Prostate gland (tissue), 2 donors: ENCODE data around the gene SLC25A1. TPM values are rescaled to one million over a fixed set of nuclear protein-coding genes. Genes with fewer than 3 reads are reported as not detected.
"Not testable (repeated sequence)": the region's sequence is repeated elsewhere in the genome, so short reads cannot be mapped to it uniquely, and the experiment has no call there.

Experiments
- DNase-seq: peaks from one replicate; pipeline ENCODE4 v3.0.0-alpha.2; 2019; ENCODE audit warnings: low spot score
- H3K27ac ChIP-seq, 2 donors: fragments of 200-600 bp; sonication (generic); 2 replicates each; pipeline ENCODE4 v1.5.1; 2017 to 2019
- H3K27me3 ChIP-seq: fragments of 200-600 bp; sonication (generic); replicated peaks from 2 replicates; pipeline ENCODE4 v1.5.1; 2019; ENCODE audit not compliant: insufficient read depth
- H3K36me3 ChIP-seq, 2 donors: fragments of 200-600 bp; sonication (generic); 1 replicate in 1 of 2; 2 replicates in 1 of 2; pipeline versions ENCODE4 v1.5.1 to v1.8.1; 2017 to 2019
- H3K4me1 ChIP-seq: fragments of 200-600 bp; sonication (generic); replicated peaks from 2 replicates; pipeline ENCODE4 v1.5.1; 2019
- H3K4me3 ChIP-seq, 2 donors: fragments of 200-600 bp; sonication (generic); 2 replicates each; pipeline ENCODE4 v1.5.1; 2017 to 2019
- H3K9me3 ChIP-seq: fragments of 200-600 bp; sonication (generic); 2 replicates; pipeline ENCODE4 v1.5.1; 2017
- POLR2A ChIP-seq: fragments of 450-650 bp; IDR thresholded peaks from one replicate; pipeline ENCODE4 v1.6.1; 2016; ENCODE audit warnings: antibody characterized with exemption, mild to moderate bottlenecking
- POLR2AphosphoS5 ChIP-seq: sonication (generic); formaldehyde crosslinking; IDR thresholded peaks from one replicate; pipeline ENCODE4 v1.6.1; 2017; ENCODE audit warnings: antibody characterized with exemption
- WGBS: methylation state at CpG from one replicate; pipeline ENCODE4 v1.1.5; 2018; 5-methylcytosine and 5-hydroxymethylcytosine counted together
- intact Hi-C: fragments of 100-400 bp; cut with DNase I; formaldehyde crosslinking; loops from one replicate; pipeline ENCODE4 v1.14.2; 2022
- total RNA-seq, 2 donors: library from RNA; depleted of rRNA; stranded (reverse); fragments of >200 nt; gene quantifications; one replicate each; pipeline ENCODE4 v1.1.0, GENCODE V29; 2016
- TF ChIP-seq, protein P1 (sequence below), 4 experiments: fragments of 200-600 bp in 2 of 4; fragments of 450-650 bp in 2 of 4; sonication (generic) in 2 of 4; IDR thresholded peaks; 1 replicate in 3 of 4; 2 replicates in 1 of 4; pipeline ENCODE4 v1.5.1; 2016 to 2019; ENCODE audit warnings: antibody characterized with exemption in 4 of 4, mild to moderate bottlenecking in 2 of 4, moderate library complexity in 2 of 4

Gene SLC25A1
- total RNA-seq, 2 donors from 2014 or later, result 79.1 to 113 TPM

DNA sequence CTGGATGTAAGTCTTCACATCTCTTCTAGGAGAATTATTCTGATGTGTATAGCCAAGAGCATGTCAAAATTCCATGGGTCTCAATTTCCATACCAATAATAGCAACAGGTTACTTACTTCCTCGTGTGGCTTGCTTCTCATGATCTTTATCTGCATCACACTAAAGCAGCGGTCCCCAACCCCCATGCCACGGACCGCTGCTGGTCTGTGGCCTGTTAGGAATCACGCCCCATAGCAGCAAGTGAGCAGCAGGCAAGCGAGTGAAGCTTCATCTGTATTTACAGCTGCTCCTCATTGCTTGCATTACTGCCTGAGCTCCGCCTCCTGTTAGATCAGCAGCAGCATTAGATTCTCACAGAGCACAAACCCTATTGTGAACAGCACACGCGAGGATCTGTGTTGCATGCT is 28.9 kb upstream of the SLC25A1 start:
- TF ChIP-seq POLR2AphosphoS5, result no peak
- no peak for TF ChIP-seq POLR2A
- TF ChIP-seq, protein P1, sequence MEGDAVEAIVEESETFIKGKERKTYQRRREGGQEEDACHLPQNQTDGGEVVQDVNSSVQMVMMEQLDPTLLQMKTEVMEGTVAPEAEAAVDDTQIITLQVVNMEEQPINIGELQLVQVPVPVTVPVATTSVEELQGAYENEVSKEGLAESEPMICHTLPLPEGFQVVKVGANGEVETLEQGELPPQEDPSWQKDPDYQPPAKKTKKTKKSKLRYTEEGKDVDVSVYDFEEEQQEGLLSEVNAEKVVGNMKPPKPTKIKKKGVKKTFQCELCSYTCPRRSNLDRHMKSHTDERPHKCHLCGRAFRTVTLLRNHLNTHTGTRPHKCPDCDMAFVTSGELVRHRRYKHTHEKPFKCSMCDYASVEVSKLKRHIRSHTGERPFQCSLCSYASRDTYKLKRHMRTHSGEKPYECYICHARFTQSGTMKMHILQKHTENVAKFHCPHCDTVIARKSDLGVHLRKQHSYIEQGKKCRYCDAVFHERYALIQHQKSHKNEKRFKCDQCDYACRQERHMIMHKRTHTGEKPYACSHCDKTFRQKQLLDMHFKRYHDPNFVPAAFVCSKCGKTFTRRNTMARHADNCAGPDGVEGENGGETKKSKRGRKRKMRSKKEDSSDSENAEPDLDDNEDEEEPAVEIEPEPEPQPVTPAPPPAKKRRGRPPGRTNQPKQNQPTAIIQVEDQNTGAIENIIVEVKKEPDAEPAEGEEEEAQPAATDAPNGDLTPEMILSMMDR (IDR thresholded peaks at IDR 0.05), result no peak
- no peak for DNase-seq
- Histone ChIP-seq H3K27me3 (no peaks in the 10 kb centered on the region), H3K36me3 (peaks cover 0 to 9% of the 10 kb centered on the region in 2 donors), H3K4me1 (no peaks in the 10 kb centered on the region), H3K27ac (no peak overlapping the region), H3K9me3 (no peaks in the 10 kb centered on the region), H3K4me3 (no peak overlapping the region)
- 74% methylated on average over 9 of the region's 9 CpGs for WGBS
- intact Hi-C loops, result no loop called here

DNA sequence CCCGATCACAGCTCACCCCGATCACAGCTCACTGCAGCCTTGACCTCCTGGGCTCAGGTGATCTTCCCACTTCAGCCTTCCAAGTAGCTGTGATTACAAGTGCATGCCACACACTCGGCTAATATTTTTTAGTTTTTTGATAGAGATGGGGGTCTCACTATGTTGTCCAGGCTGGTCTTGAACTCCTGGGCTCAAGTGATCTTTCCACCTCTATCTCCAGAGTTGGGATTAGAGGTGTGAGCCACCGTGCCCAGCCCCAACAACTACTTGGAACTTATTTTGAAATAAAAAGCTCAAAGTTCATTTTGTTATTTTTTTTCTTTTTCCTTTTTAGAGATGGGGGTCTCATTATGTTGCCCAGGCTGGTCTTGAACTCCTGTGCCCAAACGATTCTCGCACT is 27.8 kb upstream of the SLC25A1 start:
- H3K4me3 ChIP-seq, result no peak overlapping the region
- no peaks in the 10 kb centered on the region for H3K4me1 ChIP-seq
- no peaks in the 10 kb centered on the region for H3K27me3 ChIP-seq
- TF ChIP-seq POLR2AphosphoS5 (no peak), POLR2A (no peak)
- TF ChIP-seq, protein P1 (IDR thresholded peaks at IDR 0.05), result no peak
- 97% methylated on average over 6 of the region's 6 CpGs for WGBS
- H3K27ac ChIP-seq, result no peak overlapping the region
- H3K36me3 ChIP-seq, result peaks cover 0 to 9% of the 10 kb centered on the region in 2 donors
- no peaks in the 10 kb centered on the region for H3K9me3 ChIP-seq
- intact Hi-C loops, result no loop called here
- DNase-seq, result no peak

DNA sequence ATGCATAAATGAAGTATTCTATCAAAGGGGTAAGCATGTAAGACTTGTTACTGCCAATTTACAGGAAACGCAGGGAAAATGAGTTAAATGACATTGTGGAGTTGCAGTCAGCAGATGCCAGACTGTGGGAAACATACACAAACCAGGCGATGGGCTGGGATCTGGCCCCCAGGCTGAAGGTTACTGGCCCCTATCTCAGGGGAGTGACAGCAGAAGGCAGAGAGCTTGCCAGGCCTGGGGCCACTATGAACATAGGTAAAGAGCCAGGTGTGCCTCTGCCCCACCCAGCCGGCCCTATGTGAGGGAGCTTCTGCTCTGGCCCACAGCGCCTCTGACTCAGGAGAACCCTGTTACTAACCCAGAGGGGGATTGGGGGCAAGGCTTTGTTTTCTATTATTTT is 26.1 kb upstream of the SLC25A1 start:
- DNase-seq, result no peak
- H3K4me1 ChIP-seq, result no peaks in the 10 kb centered on the region
- no peak overlapping the region for H3K27ac ChIP-seq
- intact Hi-C loops, result no loop called here
- no peaks in the 10 kb centered on the region for H3K9me3 ChIP-seq
- H3K36me3 ChIP-seq, result peaks cover 0 to 2% of the 10 kb centered on the region in 2 donors
- TF ChIP-seq POLR2AphosphoS5 (no peak), POLR2A (no peak)
- TF ChIP-seq, protein P1 (IDR thresholded peaks at IDR 0.05), result no peak
- WGBS, result 92% methylated on average over 4 of the region's 4 CpGs
- H3K27me3 ChIP-seq, result no peaks in the 10 kb centered on the region
- no peak overlapping the region for H3K4me3 ChIP-seq

DNA sequence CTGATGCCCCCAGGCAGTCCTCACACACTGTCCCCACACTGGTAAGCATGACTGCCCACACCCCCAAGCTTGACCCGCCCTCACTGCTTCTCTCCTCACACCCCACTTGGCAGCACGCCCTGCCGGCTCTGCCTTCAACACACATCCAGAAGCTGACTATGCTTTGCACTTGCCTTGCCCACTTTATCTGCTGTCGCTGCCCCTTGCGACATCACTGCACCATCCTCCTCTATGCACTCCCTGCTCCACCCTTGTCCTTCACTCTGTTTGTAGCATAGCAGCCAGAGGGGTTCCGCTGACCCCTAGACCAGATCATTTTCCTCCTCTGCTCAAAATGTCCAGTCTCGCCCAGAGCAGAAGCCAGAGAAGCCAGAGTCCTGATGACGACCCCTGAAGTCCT is 25.3 kb upstream of the SLC25A1 start:
- no peaks in the 10 kb centered on the region for H3K4me1 ChIP-seq
- H3K9me3 ChIP-seq, result no peaks in the 10 kb centered on the region
- H3K4me3 ChIP-seq, result no peak overlapping the region
- WGBS, result 81% methylated on average over 8 of the region's 8 CpGs
- TF ChIP-seq, protein P1 (IDR thresholded peaks at IDR 0.05), result no peak
- no peak for TF ChIP-seq POLR2AphosphoS5
- DNase-seq, result no peak
- intact Hi-C loops, result no loop called here
- no peaks in the 10 kb centered on the region for H3K27me3 ChIP-seq
- H3K36me3 ChIP-seq, result no peaks in the 10 kb centered on the region
- H3K27ac ChIP-seq, result no peak overlapping the region

DNA sequence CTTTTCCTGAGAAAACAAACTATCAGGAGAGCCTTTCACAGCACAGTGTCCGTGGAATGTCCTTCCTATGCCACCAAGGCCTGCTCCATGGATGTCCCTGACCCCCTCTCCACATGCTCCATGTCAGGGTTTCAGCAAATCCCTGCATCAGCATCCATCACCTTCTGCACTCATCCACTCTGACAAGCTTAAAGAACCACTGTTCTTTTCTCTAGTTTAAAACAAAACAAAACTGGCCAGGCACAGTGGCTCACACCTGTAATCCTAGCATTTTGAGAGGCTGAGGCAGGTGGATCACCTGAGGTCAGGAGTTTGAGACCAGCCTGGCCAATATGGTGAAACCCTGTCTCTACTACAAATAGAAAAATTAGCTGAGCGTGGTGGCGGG is 24.3 kb upstream of the SLC25A1 start:
- H3K4me1 ChIP-seq, H3K9me3 ChIP-seq, H3K27me3 ChIP-seq, H3K27ac ChIP-seq, H3K36me3 ChIP-seq, intact Hi-C loops, DNase-seq, H3K4me3 ChIP-seq: not testable (repeated sequence)
- 86% methylated on average over 3 of the region's 3 CpGs for WGBS
